Endothelial cell of umbilical vein (primary cell): ENCODE measurements around the gene USP31.

ENCODE experiments used
- CTCF ChIP-seq, 2 donors: IDR thresholded peaks; 1 replicate in 1 of 2; 2 replicates in 1 of 2; pipeline ENCODE4 v1.5.1; 2011; ENCODE audit warnings: low read length in 2 of 2, mild to moderate bottlenecking in 2 of 2, moderate library complexity in 2 of 2, control low read depth in 1 of 2, inconsistent platforms in 1 of 2, low read depth in 1 of 2; ENCODE audit not compliant: insufficient read depth in 1 of 2; ENCODE audit errors: extremely low read depth in 1 of 2
- EZH2 ChIP-seq: IDR thresholded peaks from 2 replicates; pipeline ENCODE4 v1.6.1; 2012; ENCODE audit warnings: borderline replicate concordance, low read depth, mild to moderate bottlenecking, moderate library complexity, low read length, inconsistent platforms; ENCODE audit not compliant: severe bottlenecking
- POLR2A ChIP-seq: IDR thresholded peaks from 2 replicates; pipeline ENCODE4 v1.6.1; 2012; ENCODE audit warnings: low read depth, mild to moderate bottlenecking, control low read depth, low read length
- POLR2AphosphoS5 ChIP-seq: IDR thresholded peaks from 2 replicates; pipeline ENCODE4 v1.6.1; 2012; ENCODE audit warnings: low read depth, mild to moderate bottlenecking, control low read depth, low read length, moderate library complexity; ENCODE audit not compliant: insufficient read depth

DNA sequence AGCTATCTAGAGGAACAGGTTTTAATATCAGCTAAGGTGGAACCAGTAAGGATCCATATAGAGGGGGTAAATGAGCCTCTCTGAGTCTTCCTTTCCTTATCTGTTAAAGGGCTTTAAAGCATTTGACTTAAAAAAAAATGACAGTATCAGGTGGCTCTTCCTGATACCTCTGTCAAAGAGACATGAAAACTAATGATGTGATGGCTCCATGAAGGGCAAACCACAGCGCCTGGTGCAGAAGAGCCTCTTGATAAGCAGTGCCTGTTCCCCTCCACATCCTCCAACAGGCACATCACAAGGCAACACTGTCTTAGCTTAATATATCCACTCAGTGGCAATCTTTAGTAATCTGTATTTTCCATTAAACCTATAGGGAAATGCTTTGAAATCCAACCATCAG lies 68.9 kb downstream of the USP31 start:
- TF ChIP-seq CTCF (IDR thresholded peaks at IDR 0.05; ENCODE audit: extremely low read depth in 1 of 2, insufficient read depth in 1 of 2, low read depth in 1 of 2, low read length in 2 of 2) = no peak
- TF ChIP-seq POLR2A = no peak
- no peak for TF ChIP-seq POLR2AphosphoS5
- no peak for TF ChIP-seq EZH2
